Muscle layer of duodenum (tissue), 2 donors: ENCODE measurements around the gene OR10G4.

Experiments
- H3K27ac ChIP-seq: one replicate; pipeline ENCODE4 v1.7.0; 2013; ENCODE audit warnings: mild to moderate bottlenecking, low read length
- H3K27me3 ChIP-seq: one replicate; pipeline ENCODE4 v1.7.0; 2013; ENCODE audit warnings: low read depth, mild to moderate bottlenecking, control low read depth, low read length
- H3K36me3 ChIP-seq, 2 donors: one replicate each; pipeline ENCODE4 v1.7.0; 2013; ENCODE audit warnings: low read length in 2 of 2, control low read depth in 1 of 2, mild to moderate bottlenecking in 1 of 2; ENCODE audit not compliant: insufficient read depth in 2 of 2, control insufficient read depth in 1 of 2
- H3K4me1 ChIP-seq, 2 donors: one replicate each; pipeline ENCODE4 v1.7.0; 2013; ENCODE audit warnings: low read length in 2 of 2, mild to moderate bottlenecking in 2 of 2, control low read depth in 1 of 2, moderate library complexity in 1 of 2; ENCODE audit not compliant: insufficient read depth in 2 of 2, control insufficient read depth in 1 of 2
- H3K4me3 ChIP-seq, 2 donors: one replicate each; pipeline ENCODE4 v1.7.0; 2013; ENCODE audit warnings: low read length in 2 of 2, low read depth in 1 of 2, mild to moderate bottlenecking in 1 of 2
- H3K9me3 ChIP-seq, 2 donors: one replicate each; pipeline ENCODE4 v1.7.0; 2013; ENCODE audit warnings: low read length in 2 of 2, control low read depth in 1 of 2, mild to moderate bottlenecking in 1 of 2; ENCODE audit not compliant: control insufficient read depth in 1 of 2
- donor health status: healthy.

Gene OR10G4

GRCh38 chr11:124043420-124043819 lies 30.6 kb downstream of the OR10G4 start:
- H3K4me1 ChIP-seq, result no peaks in the 10 kb centered on the region
- H3K9me3 ChIP-seq, result no peaks in the 10 kb centered on the region
- H3K27ac ChIP-seq, result no peak overlapping the region
- H3K36me3 ChIP-seq, result no peaks in the 10 kb centered on the region
- no peak overlapping the region for H3K4me3 ChIP-seq
- H3K27me3 ChIP-seq, result no peaks in the 10 kb centered on the region

- Histone ChIP-seq H3K9me3 (no peaks in the 10 kb centered on the region), H3K36me3 (no peaks in the 10 kb centered on the region), H3K4me1 (no peaks in the 10 kb centered on the region), H3K27ac (no peak overlapping the region), H3K4me3 (no peak overlapping the region), H3K27me3 (no peaks in the 10 kb centered on the region)
These were observed 38.0 kb downstream of the OR10G4 start for GRCh38 chr11:124050748-124051147.

GRCh38 chr11:124052966-124053365 lies 40.2 kb downstream of the OR10G4 start:
- Histone ChIP-seq H3K27me3 (no peaks in the 10 kb centered on the region), H3K36me3 (no peaks in the 10 kb centered on the region), H3K27ac (no peak overlapping the region), H3K9me3 (no peaks in the 10 kb centered on the region), H3K4me3 (no peak overlapping the region), H3K4me1 (no peaks in the 10 kb centered on the region)
